Measurements from ENCODE around the gene TRAPPC2L.

- TF ChIP-seq SIN3A (IDR thresholded peaks at IDR 0.05; ENCODE audit: borderline replicate concordance, insufficient read depth, low read length) (no peak), FOXP2 (optimal IDR thresholded peaks at IDR 0.05; ENCODE audit: borderline replicate concordance, extremely low read depth, extremely low read length, insufficient read depth) (no peak), POLR2AphosphoS5 (IDR thresholded peaks at IDR 0.05; ENCODE audit: low read depth, low read length) (no peak), TAF1 (IDR thresholded peaks at IDR 0.05; ENCODE audit: borderline replicate concordance, insufficient read depth, low read length) (no peak), REST (IDR thresholded peaks at IDR 0.05; ENCODE audit: insufficient read depth in 1 of 2, low read depth in 2 of 2, low read length in 2 of 2) (no peak)
Measured at GRCh38 chr16:88839026-88839529, 17.8 kb upstream of the TRAPPC2L start.
